Gastrocnemius medialis (tissue), 4 donors: Measurements from ENCODE around the gene COX20. TPM values are rescaled to one million over a fixed set of nuclear protein-coding genes. Genes with fewer than 3 reads are reported as not detected.

Experiments
- ATAC-seq, 2 donors: fragments of 150-250 bp; one replicate each; pipeline ENCODE4 v1.9.1; 2016
- DNase-seq, 2 donors: peaks; one replicate each; pipeline ENCODE4 v3.0.0-alpha.2; 2019
- H3K27ac ChIP-seq, 4 donors: fragments of 200-600 bp; sonication (generic); 1 replicate in 1 of 4; 2 replicates in 3 of 4; pipeline ENCODE4 v1.5.1; 2016 to 2018; ENCODE audit warnings: mild to moderate bottlenecking in 2 of 4, moderate library complexity in 1 of 4
- H3K27me3 ChIP-seq, 3 donors: fragments of 200-600 bp; sonication (generic) in 2 of 3; 1 replicate in 1 of 3; 2 replicates in 2 of 3; pipeline versions ENCODE4 v1.5.1 to v1.6.0; 2016 to 2019; ENCODE audit warnings: mild to moderate bottlenecking in 1 of 3, moderate library complexity in 1 of 3
- H3K36me3 ChIP-seq, 2 donors: fragments of 200-600 bp; sonication (generic) in 1 of 2; one replicate each; pipeline ENCODE4 v1.5.1; 2017 to 2018
- H3K4me1 ChIP-seq, 2 donors: fragments of 200-600 bp; sonication (generic) in 1 of 2; one replicate each; pipeline ENCODE4 v1.5.1; 2016 to 2017; ENCODE audit warnings: mild to moderate bottlenecking in 2 of 2
- H3K4me3 ChIP-seq, 4 donors: fragments of 200-600 bp; sonication (generic) in 3 of 4; 1 replicate in 1 of 4; 2 replicates in 3 of 4; pipeline ENCODE4 v1.5.1; 2016 to 2019; ENCODE audit warnings: mild to moderate bottlenecking in 2 of 4
- H3K9me3 ChIP-seq, 3 donors: fragments of 200-600 bp; sonication (generic) in 2 of 3; 1 replicate in 1 of 3; 2 replicates in 2 of 3; pipeline ENCODE4 v1.5.1; 2016 to 2019
- CTCF ChIP-seq, 5 experiments: fragments of 450-650 bp in 3 of 5; fragments of 200-600 bp in 2 of 5; sonication (generic) in 2 of 5; IDR thresholded peaks in 4 of 5; conservative IDR thresholded peaks in 1 of 5; 1 replicate in 4 of 5; 2 replicates in 1 of 5; pipeline ENCODE4 v1.5.1; 2016 to 2019; ENCODE audit warnings: antibody characterized with exemption in 5 of 5, mild to moderate bottlenecking in 3 of 5, moderate library complexity in 3 of 5
- POLR2A ChIP-seq, 2 donors: fragments of 450-650 bp; IDR thresholded peaks; one replicate each; pipeline ENCODE4 v1.6.1; 2017; ENCODE audit warnings: antibody characterized with exemption in 2 of 2, mild to moderate bottlenecking in 2 of 2, moderate library complexity in 2 of 2
- in situ Hi-C, 4 donors: fragments of 200-750 bp; cut with MboI; loops; one replicate each; pipeline versions ENCODE4 v1.15.0 to v1.8.0; 2017; ENCODE audit warnings: low sequenced_read_pairs in 4 of 4
- intact Hi-C: fragments of 100-400 bp; cut with DNase I; formaldehyde crosslinking; loops from one replicate; pipeline ENCODE4 v1.15.1; 2023; ENCODE audit warnings: low total_unique reads
- total RNA-seq, 4 donors: library from RNA; depleted of rRNA; stranded (reverse); fragments of >200 nt; gene quantifications; one replicate each; pipeline versions ENCODE4 v1.1.0 to v1.2.3, GENCODE V29; 2016

Gene COX20
- total RNA-seq, 4 donors from 2014 or later: 22.7 to 72.0 (median 35.4) TPM

- Histone ChIP-seq H3K9me3 (no peaks in the 10 kb centered on the region), H3K27me3 (no peaks in the 10 kb centered on the region), H3K4me1 (peaks cover 1 to 4% of the 10 kb centered on the region in 2 donors), H3K36me3 (no peaks in the 10 kb centered on the region), H3K27ac (no peak overlapping the region), H3K4me3 (no peak overlapping the region)
- TF ChIP-seq POLR2A (IDR thresholded peaks at IDR 0.05) (no peak), CTCF (IDR thresholded peaks at IDR 0.05 in 4 of 5, conservative IDR thresholded peaks at IDR 0.05 in 1 of 5) (no peak)
- in situ Hi-C loops: loop anchor here in 1 of 4 donors (25.0 kb wide), 1 partner anchor 143 kb away; no protein-coding TSS in a partner anchor
- DNase-seq: no peak
- no peak for ATAC-seq
- intact Hi-C loops: no loop called here
Measured at GRCh38 chr1:244893836-244894235, 58.4 kb downstream of the COX20 start.

Other genes starting within 250 kb of the COX20 start
- 10 to 100 TPM; 22.8 to 33.0 (median 25.3) TPM for gene DESI2, start 182.5 kb upstream of the COX20 start, total RNA-seq
- 100 to 1,000 TPM; 167 to 243 (median 207) TPM for gene HNRNPU, start 28.9 kb downstream of the COX20 start, total RNA-seq